HEK293 (cell line): ENCODE measurements around the gene ZBTB48.

Source experiments
- CTCF ChIP-seq: fragments of 450-650 bp; formaldehyde crosslinking; IDR thresholded peaks from 2 replicates; pipeline ENCODE4 v1.5.1; 2016; ENCODE audit warnings: missing biosample characterization, missing genetic modification characterization
- YY2 ChIP-seq: fragments of 450-650 bp; formaldehyde crosslinking; IDR thresholded peaks from 2 replicates; pipeline ENCODE4 v1.5.1; 2016; ENCODE audit warnings: missing biosample characterization, missing genetic modification characterization
- ZNF138 ChIP-seq: fragments of 450-650 bp; formaldehyde crosslinking; IDR thresholded peaks from 2 replicates; pipeline ENCODE4 v1.5.1; 2016; ENCODE audit warnings: missing biosample characterization, missing genetic modification characterization, borderline replicate concordance
- ZNF362 ChIP-seq: fragments of 450-650 bp; formaldehyde crosslinking; IDR thresholded peaks from 2 replicates; pipeline ENCODE4 v1.5.1; 2016; ENCODE audit warnings: missing biosample characterization, missing genetic modification characterization
- ZNF433 ChIP-seq: fragments of 450-650 bp; formaldehyde crosslinking; IDR thresholded peaks from 2 replicates; pipeline ENCODE4 v1.5.1; 2016; ENCODE audit warnings: missing biosample characterization, missing genetic modification characterization, low read depth
- ZNF510 ChIP-seq: fragments of 450-650 bp; formaldehyde crosslinking; IDR thresholded peaks from 2 replicates; pipeline ENCODE4 v1.5.1; 2018; ENCODE audit warnings: mild to moderate bottlenecking, missing genetic modification characterization, missing biosample characterization; ENCODE audit not compliant: insufficient replicate concordance
- ZNF558 ChIP-seq: fragments of 450-650 bp; formaldehyde crosslinking; IDR thresholded peaks from 2 replicates; pipeline ENCODE4 v1.5.1; 2016; ENCODE audit warnings: missing biosample characterization, missing genetic modification characterization

- no peak for TF ChIP-seq CTCF (tag by site-specific recombination)
- no peak for TF ChIP-seq YY2
- TF ChIP-seq ZNF362, result no peak
- TF ChIP-seq ZNF433 (tag by site-specific recombination), result no peak
- no peak for TF ChIP-seq ZNF558 (tag by site-specific recombination)
- no peak for TF ChIP-seq ZNF138 (tag by site-specific recombination)
- no peak for TF ChIP-seq ZNF510
These were observed 34.5 kb downstream of the ZBTB48 start for GRCh38 chr1:6614019-6614928.
